ENCODE results near the gene PSMA7.

DNA sequence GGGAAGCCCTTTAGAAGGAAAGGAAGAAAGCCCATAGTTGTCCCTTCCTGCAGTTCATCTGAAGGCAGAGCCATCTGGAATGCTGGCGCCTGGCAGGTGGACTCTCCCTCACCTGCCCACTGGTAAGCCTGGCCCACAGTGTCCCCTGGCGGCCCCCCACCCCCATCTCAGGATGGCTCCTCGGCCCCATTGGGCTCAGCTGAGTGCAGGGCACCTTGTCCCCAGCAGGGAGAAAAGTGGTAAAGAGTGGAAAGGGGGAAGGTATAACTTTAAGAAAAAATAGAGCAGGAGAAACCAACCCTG, 13.0 kb upstream of the PSMA7 start:
- TF ChIP-seq, protein P1, sequence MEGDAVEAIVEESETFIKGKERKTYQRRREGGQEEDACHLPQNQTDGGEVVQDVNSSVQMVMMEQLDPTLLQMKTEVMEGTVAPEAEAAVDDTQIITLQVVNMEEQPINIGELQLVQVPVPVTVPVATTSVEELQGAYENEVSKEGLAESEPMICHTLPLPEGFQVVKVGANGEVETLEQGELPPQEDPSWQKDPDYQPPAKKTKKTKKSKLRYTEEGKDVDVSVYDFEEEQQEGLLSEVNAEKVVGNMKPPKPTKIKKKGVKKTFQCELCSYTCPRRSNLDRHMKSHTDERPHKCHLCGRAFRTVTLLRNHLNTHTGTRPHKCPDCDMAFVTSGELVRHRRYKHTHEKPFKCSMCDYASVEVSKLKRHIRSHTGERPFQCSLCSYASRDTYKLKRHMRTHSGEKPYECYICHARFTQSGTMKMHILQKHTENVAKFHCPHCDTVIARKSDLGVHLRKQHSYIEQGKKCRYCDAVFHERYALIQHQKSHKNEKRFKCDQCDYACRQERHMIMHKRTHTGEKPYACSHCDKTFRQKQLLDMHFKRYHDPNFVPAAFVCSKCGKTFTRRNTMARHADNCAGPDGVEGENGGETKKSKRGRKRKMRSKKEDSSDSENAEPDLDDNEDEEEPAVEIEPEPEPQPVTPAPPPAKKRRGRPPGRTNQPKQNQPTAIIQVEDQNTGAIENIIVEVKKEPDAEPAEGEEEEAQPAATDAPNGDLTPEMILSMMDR (IDR thresholded peaks at IDR 0.05 in 4 of 5, conservative IDR thresholded peaks at IDR 0.05 in 1 of 5) = no peak
- TF ChIP-seq POLR2A (IDR thresholded peaks at IDR 0.05) = no peak

Data from gastrocnemius medialis (tissue), 4 donors.